Heart left ventricle (tissue), 16 donors: ENCODE results near the gene GNB1. TPM values are rescaled to one million over a fixed set of nuclear protein-coding genes. Genes with fewer than 3 reads are reported as not detected.

Source experiments
- ATAC-seq, 4 donors: fragments of 200-7000 bp; cut with Tn5 transposase; one replicate each; pipeline ENCODE4 v1.9.1; 2020 to 2022; ENCODE audit warnings: moderate library complexity in 4 of 4, mild to moderate bottlenecking in 3 of 4, moderate number of reproducible peaks in 1 of 4
- DNase-seq, 5 donors: peaks; one replicate each; pipeline ENCODE4 v3.0.0-alpha.2; 2020
- H3K27ac ChIP-seq, 12 donors: fragments of 200-600 bp; sonication (generic) in 4 of 12; one replicate each; pipeline versions ENCODE4 v1.5.0 to v1.8.0; 2016 to 2022; ENCODE audit warnings: mild to moderate bottlenecking in 2 of 12
- H3K27me3 ChIP-seq, 9 donors: fragments of 200-600 bp; sonication (generic) in 2 of 9; one replicate each; pipeline versions ENCODE4 v1.5.1 to v1.8.0; 2016 to 2022; ENCODE audit warnings: mild to moderate bottlenecking in 3 of 9
- H3K36me3 ChIP-seq, 9 donors: fragments of 200-600 bp; sonication (generic) in 2 of 9; one replicate each; pipeline versions ENCODE4 v1.5.0 to v1.8.0; 2018 to 2022; ENCODE audit warnings: mild to moderate bottlenecking in 2 of 9
- H3K4me1 ChIP-seq, 12 donors: fragments of 200-600 bp; sonication (generic) in 4 of 12; one replicate each; pipeline versions ENCODE4 v1.5.0 to v1.8.0; 2016 to 2022; ENCODE audit warnings: mild to moderate bottlenecking in 3 of 12
- H3K4me3 ChIP-seq, 12 donors: fragments of 200-600 bp; sonication (generic) in 4 of 12; one replicate each; pipeline versions ENCODE4 v1.5.0 to v1.8.0; 2017 to 2022; ENCODE audit warnings: mild to moderate bottlenecking in 9 of 12, moderate library complexity in 4 of 12
- H3K9me3 ChIP-seq, 12 donors: fragments of 200-600 bp; sonication (generic) in 4 of 12; one replicate each; pipeline versions ENCODE4 v1.5.0 to v1.8.0; 2016 to 2022; ENCODE audit warnings: mild to moderate bottlenecking in 1 of 12
- POLR2A ChIP-seq, 2 donors: fragments of 450-650 bp; IDR thresholded peaks; one replicate each; pipeline ENCODE4 v1.6.1; 2017; ENCODE audit warnings: antibody characterized with exemption in 2 of 2, mild to moderate bottlenecking in 2 of 2, moderate library complexity in 2 of 2
- WGBS, 4 donors: extraction: QIAGEN DNeasy Blood & Tissue Kit in 2 of 4; methylation state at CpG; one replicate each; pipeline versions ENCODE4 v1.1.5 to v1.1.7; 2013 to 2018; 5-methylcytosine and 5-hydroxymethylcytosine counted together
- intact Hi-C, 10 donors: fragments of 100-400 bp; cut with DNase I; formaldehyde crosslinking; loops; one replicate each; pipeline versions ENCODE4 v1.11.1 to v1.14.2; 2022
- polyA plus RNA-seq, 2 donors: library from polyadenylated mRNA; stranded (reverse); fragments of 200-250 nt; gene quantifications; one replicate each; pipeline ENCODE4 v1.2.3, GENCODE V29; 2013
- total RNA-seq, 9 donors: library from RNA; depleted of rRNA in 2 of 9; stranded (reverse); fragments of >200 nt in 2 of 9; fragmentation: NEBNext Ultra II Directional in 3 of 9; extraction: Animal tissue kit (Norgen Biotek cat#: 25700) in 3 of 9; gene quantifications; one replicate each; pipeline versions ENCODE4 v1.1.0 to v1.2.4, GENCODE V29; 2016 to 2023
- TF ChIP-seq, protein P1 (sequence below), 12 donors: fragments of 200-600 bp; sonication (generic) in 4 of 12; IDR thresholded peaks; one replicate each; pipeline versions ENCODE4 v1.5.0 to v1.8.0; 2018 to 2022; ENCODE audit warnings: antibody characterized with exemption in 12 of 12, mild to moderate bottlenecking in 5 of 12
- donor health status: ischemic (EF 13 %, LVEDD 7.1; RV severe dilation, severe dysfunction).
- donor health status: healthy with polysubstance abuse.
- donor health status: DM: no; HTN: yes; CAD: no.
- donor health status: DM: no; HTN: no; CAD: no.
- donor health status: ischemic (EF 25% LVEDD 6.9; RV normal size, moderate dysfunction).
- donor health status: ischemic (EF 25% LVEDD 5.7; RV mildly dilated, moderate dysfunction).
- donor health status: healthy.
- donor health status: DM: yes; HTN: yes; CAD: no.
- donor health status: ischemic (EF 35%, LVEDD 5.7; RV mildly dilated, moderate dysfunction).
- donor health status: nonischemic (EF 11% LVEDD 7.7; RV severe dilation, severe dysfunction).
- donor health status: DM: yes; HTN: yes; CAD: no.
- donor health status: PGD.
- donor health status: ischemic (EF 29% LVEDD 5.4; RV normal size, mild dysfunction).
- donor health status: nonischemic (EF 23%, LVEDD 6.1; RV moderate dilation, normal function).

Gene GNB1
- total and polyA plus RNA-seq, 11 donors: 52.9 to 275 (median 172) TPM

DNA sequence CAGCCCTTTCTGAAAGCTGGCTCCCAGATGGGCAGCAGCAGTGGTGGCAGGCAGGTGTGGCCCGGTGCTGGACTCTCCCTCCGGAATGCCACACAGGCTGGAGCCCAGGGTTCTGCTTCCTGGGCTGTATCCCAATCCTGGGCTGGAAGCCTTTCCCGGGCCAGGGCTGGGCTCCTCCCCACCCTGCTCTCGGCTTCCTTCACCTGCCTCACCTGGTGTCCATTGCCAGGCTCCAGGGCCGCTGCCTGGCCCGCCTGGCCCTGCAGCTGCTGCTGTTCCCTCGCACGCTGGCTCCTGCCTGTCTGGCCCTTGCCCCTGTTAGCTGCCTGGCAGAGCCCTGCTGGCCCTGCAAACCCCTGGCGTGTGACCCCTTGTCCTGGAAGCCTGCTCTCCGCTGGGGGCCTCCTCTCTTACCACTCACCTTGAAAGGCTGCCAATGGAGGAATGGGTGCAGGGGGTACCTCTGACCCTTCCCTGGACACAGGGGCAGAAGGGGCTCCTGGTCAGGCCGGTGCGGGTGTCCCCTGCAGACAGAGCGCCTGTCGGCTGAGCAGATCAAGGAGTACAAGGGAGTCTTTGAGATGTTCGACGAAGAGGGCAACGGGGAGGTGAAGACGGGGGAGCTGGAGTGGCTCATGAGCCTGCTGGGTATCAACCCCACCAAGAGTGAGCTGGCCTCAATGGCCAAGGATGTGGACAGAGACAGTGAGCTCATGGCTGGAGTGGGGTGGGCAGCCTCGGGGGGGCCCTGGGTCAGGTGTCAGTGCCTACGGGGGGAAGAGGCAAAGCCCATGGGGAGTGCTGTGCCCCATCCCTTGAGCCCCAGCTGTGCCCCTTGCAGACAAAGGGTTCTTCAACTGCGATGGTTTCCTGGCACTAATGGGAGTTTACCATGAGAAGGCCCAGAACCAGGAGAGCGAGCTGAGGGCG is 25.3 kb upstream of the GNB1 start:
- 91 to 93% (median 92%) methylated on average over 18 to 23 of the region's 23 CpGs for whole genome bisulfite sequencing, 4 donors
- no peaks in the 10 kb centered on the region for H3K9me3 ChIP-seq
- H3K27me3 ChIP-seq: no peaks in the 10 kb centered on the region
- peaks cover 5 to 22% (median 13%) of the 10 kb centered on the region in 12 donors for H3K4me1 ChIP-seq
- TF ChIP-seq, protein P1, sequence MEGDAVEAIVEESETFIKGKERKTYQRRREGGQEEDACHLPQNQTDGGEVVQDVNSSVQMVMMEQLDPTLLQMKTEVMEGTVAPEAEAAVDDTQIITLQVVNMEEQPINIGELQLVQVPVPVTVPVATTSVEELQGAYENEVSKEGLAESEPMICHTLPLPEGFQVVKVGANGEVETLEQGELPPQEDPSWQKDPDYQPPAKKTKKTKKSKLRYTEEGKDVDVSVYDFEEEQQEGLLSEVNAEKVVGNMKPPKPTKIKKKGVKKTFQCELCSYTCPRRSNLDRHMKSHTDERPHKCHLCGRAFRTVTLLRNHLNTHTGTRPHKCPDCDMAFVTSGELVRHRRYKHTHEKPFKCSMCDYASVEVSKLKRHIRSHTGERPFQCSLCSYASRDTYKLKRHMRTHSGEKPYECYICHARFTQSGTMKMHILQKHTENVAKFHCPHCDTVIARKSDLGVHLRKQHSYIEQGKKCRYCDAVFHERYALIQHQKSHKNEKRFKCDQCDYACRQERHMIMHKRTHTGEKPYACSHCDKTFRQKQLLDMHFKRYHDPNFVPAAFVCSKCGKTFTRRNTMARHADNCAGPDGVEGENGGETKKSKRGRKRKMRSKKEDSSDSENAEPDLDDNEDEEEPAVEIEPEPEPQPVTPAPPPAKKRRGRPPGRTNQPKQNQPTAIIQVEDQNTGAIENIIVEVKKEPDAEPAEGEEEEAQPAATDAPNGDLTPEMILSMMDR (IDR thresholded peaks at IDR 0.05): no peak
- no peak for TF ChIP-seq POLR2A (IDR thresholded peaks at IDR 0.05)
- no peak overlapping the region for H3K4me3 ChIP-seq
- DNase-seq: peak; percentile 6 to 59 (median 21)
- no peak for ATAC-seq
- H3K27ac ChIP-seq: no peak overlapping the region
- H3K36me3 ChIP-seq: no peaks in the 10 kb centered on the region
- intact Hi-C loops: no loop called here

- Histone ChIP-seq H3K27ac (no peak within 1 kb of the TSS), H3K36me3 (no peaks in the 10 kb centered on the region), H3K9me3 (no peaks in the 10 kb centered on the region), H3K27me3 (no peaks in the 10 kb centered on the region), H3K4me1 (peaks cover 5 to 24% (median 13%) of the 10 kb centered on the region in 12 donors), H3K4me3 (no peak within 1 kb of the TSS)
- intact Hi-C loops: no loop called here
- DNase-seq: peak in 4 of 5 donors; percentile 10 to 29 (median 24)
- no peak for ATAC-seq
- TF ChIP-seq POLR2A (IDR thresholded peaks at IDR 0.05): no peak
- TF ChIP-seq, protein P1 (IDR thresholded peaks at IDR 0.05): no peak
- WGBS, 4 donors: 79 to 99% (median 81%) methylated on average over 12 to 15 of the region's 15 CpGs
Measured at GRCh38 chr1:1914971-1915692, 24.2 kb upstream of the GNB1 start, which contains the start of gene CALML6. Gene CALML6, plus strand, starts transcription at chr1:1915260. Its CDS starts 21 bp downstream, at chr1:1915281.

DNA sequence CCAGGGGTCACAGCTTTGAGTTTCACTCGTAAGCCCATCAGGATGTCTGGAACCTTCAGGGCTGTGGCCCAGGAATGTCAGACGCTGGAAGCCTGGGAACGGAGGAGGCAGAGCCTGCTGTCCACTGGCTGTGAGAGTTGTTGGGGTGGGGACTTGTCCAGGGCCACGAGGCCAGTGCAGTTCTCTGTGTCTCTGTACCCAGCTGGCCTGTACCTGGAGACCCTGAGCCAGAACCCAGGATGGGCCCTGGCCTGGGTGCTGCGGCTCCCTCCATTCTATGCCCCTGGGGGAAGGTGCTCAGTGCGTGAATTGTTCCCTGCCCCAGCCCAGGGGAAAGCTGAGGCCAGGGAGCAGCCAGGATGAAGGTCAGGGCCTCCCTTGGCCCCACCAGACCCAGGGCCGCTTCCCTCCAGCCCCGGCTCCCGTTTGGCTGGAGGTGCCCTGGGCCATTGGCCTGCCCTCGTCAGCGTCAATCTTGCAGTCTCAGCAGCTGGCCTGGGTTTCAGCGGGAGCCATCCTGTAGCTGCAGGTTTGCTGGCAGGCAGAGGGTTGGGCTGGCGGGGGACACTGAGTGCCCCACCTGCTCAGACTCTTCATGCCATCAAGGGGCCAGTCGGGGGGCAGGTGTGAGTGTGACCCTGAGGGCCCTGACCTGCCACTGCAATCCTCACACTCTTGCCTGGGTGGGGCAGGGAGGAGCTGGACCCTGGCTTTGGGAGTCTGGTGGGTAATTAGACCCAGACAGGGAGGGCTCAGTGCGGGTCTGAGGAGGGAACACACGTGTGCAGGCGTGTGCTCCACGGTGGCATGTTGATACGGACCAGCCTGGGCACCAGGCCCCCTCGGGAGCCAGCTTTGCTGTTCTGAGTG is 23.4 kb upstream of the GNB1 start:
- no peaks in the 10 kb centered on the region for H3K36me3 ChIP-seq
- H3K4me3 ChIP-seq: no peak overlapping the region
- no peak overlapping the region for H3K27ac ChIP-seq
- no peak for TF ChIP-seq POLR2A (IDR thresholded peaks at IDR 0.05)
- TF ChIP-seq, protein P1 (IDR thresholded peaks at IDR 0.05): no peak
- peak in 3 of 5 donors; percentile 6 to 60 (median 21) for DNase-seq
- H3K27me3 ChIP-seq: no peaks in the 10 kb centered on the region
- intact Hi-C loops: no loop called here
- no peaks in the 10 kb centered on the region for H3K9me3 ChIP-seq
- WGBS, 4 donors: 67 to 78% (median 74%) methylated on average over 10 to 20 of the region's 20 CpGs
- H3K4me1 ChIP-seq: peaks cover 5 to 26% (median 16%) of the 10 kb centered on the region in 12 donors
- ATAC-seq: no peak
